K562 (cell line): Measurements from ENCODE around the gene WFIKKN1. TPM values are rescaled to one million over a fixed set of nuclear protein-coding genes. Genes with fewer than 3 reads are reported as not detected.

ENCODE experiments used
- CREB1 ChIP-seq, 2 experiments: sonication (generic) in 1 of 2; formaldehyde crosslinking in 1 of 2; IDR thresholded peaks; 2 replicates each; pipeline versions ENCODE4 v1.6.1 to v1.8.0; 2012 to 2022; ENCODE audit warnings: inconsistent platforms in 1 of 2, mild to moderate bottlenecking in 1 of 2, missing genetic modification reagents in 1 of 2, moderate library complexity in 1 of 2
- FUS ChIP-seq: fragments of 200-400 bp; formaldehyde crosslinking; optimal IDR thresholded peaks from 2 replicates; pipeline ENCODE3; 2017; ENCODE audit warnings: low read depth, low read length
- GTF2E2 ChIP-seq: fragments of 200-800 bp; sonication (Bioruptor generic); IDR thresholded peaks from 2 replicates; pipeline ENCODE4 v1.6.1; 2016; ENCODE audit warnings: missing genetic modification characterization, missing compliant biosample characterization
- KDM4B ChIP-seq, 2 experiments: fragments of 450-650 bp in 1 of 2; sonication (generic) in 1 of 2; IDR thresholded peaks; 2 replicates each; pipeline ENCODE4 v1.6.1; 2016 to 2017; ENCODE audit warnings: borderline replicate concordance in 2 of 2, antibody characterized with exemption in 1 of 2, low read depth in 1 of 2, mild to moderate bottlenecking in 1 of 2
- NEUROD1 ChIP-seq: fragments of 150-350 bp; IDR thresholded peaks from 2 replicates; pipeline ENCODE4 v1.6.1; 2014; ENCODE audit warnings: borderline replicate concordance, low read length, low read depth; ENCODE audit not compliant: partially characterized antibody
- NR2F6 ChIP-seq: fragments of 450-650 bp; formaldehyde crosslinking; IDR thresholded peaks from 2 replicates; pipeline ENCODE4 v1.4.0; 2020; ENCODE audit warnings: mild to moderate bottlenecking
- OTX1 ChIP-seq: fragments of 450-650 bp; formaldehyde crosslinking; IDR thresholded peaks from 2 replicates; pipeline ENCODE4 v1.4.0; 2022; ENCODE audit warnings: mild to moderate bottlenecking
- PCBP1 ChIP-seq: fragments of 200-400 bp; formaldehyde crosslinking; IDR thresholded peaks from 2 replicates; pipeline ENCODE4 v1.6.1; 2018; ENCODE audit warnings: mild to moderate bottlenecking, low read depth, low read length; ENCODE audit not compliant: poor library complexity, severe bottlenecking
- POLR2H ChIP-seq: IDR thresholded peaks from 2 replicates; pipeline ENCODE4 v1.6.1; 2016; ENCODE audit warnings: missing genetic modification characterization, low read depth, mild to moderate bottlenecking, control low read depth, missing compliant biosample characterization, moderate library complexity
- PRMT5 ChIP-seq: sonication (generic); formaldehyde crosslinking; IDR thresholded peaks from 2 replicates; pipeline ENCODE4 v1.5.0; 2020; ENCODE audit warnings: missing genetic modification reagents
- SMARCA5 ChIP-seq: fragments of 450-650 bp; IDR thresholded peaks from 2 replicates; pipeline ENCODE4 v1.6.1; 2016
- SREBF2 ChIP-seq: sonication (generic); formaldehyde crosslinking; IDR thresholded peaks from 2 replicates; pipeline ENCODE4 v1.4.0; 2020; ENCODE audit warnings: mild to moderate bottlenecking, missing genetic modification reagents
- TRIM28 ChIP-seq: fragments of 450-650 bp; IDR thresholded peaks from 2 replicates; pipeline ENCODE4 v1.6.1; 2017
- ZNF239 ChIP-seq: fragments of 250-450 bp; sonication (Bioruptor Pico); IDR thresholded peaks from 2 replicates; pipeline ENCODE4 v1.4.0; 2020; ENCODE audit warnings: mild to moderate bottlenecking
- ZNF644 ChIP-seq: fragments of 200-800 bp; sonication (Bioruptor generic); IDR thresholded peaks from 2 replicates; pipeline ENCODE4 v1.6.1; 2016; ENCODE audit warnings: low read depth, missing genetic modification characterization, missing compliant biosample characterization
- polyA plus RNA-seq, 8 experiments: library from polyadenylated mRNA; depleted of rRNA in 4 of 8; stranded (reverse) in 5 of 8; unstranded in 3 of 8; fragments of >200 nt; fragmentation: Nextera tagmentation in 2 of 8; fragmentation: Illumina TruSeq in 1 of 8; extraction: Ambion mirVana in 2 of 8; extraction: Trizol in 1 of 8; gene quantifications; 2 replicates each; pipeline versions ENCODE4 v1.2.1 to v1.2.3, GENCODE V29; 2011 to 2014; ENCODE audit warnings: inconsistent platforms in 1 of 8, missing spikeins in 1 of 8
- total RNA-seq, 7 experiments: library from RNA; depleted of rRNA in 6 of 7; stranded (reverse); fragments of >200 nt in 6 of 7; fragmentation: Illumina TruSeq in 2 of 7; extraction: Trizol in 2 of 7; gene quantifications; 2 replicates each; pipeline versions ENCODE4 v1.2.1 to v1.2.3, GENCODE V29; 2011 to 2021; ENCODE audit warnings: low replicate concordance in 1 of 7
- TF ChIP-seq, protein P1 (sequence below): sonication (generic); formaldehyde crosslinking; IDR thresholded peaks from 2 replicates; pipeline ENCODE4 v1.9.0; 2022; ENCODE audit warnings: mild to moderate bottlenecking, missing genetic modification reagents
- TF ChIP-seq, protein P2 (sequence below): sonication (generic); formaldehyde crosslinking; IDR thresholded peaks from 2 replicates; pipeline ENCODE4 v1.8.0; 2022; ENCODE audit warnings: missing genetic modification reagents, mild to moderate bottlenecking, borderline replicate concordance
- TF ChIP-seq, protein P3 (sequence below): sonication (generic); formaldehyde crosslinking; IDR thresholded peaks from 2 replicates; pipeline ENCODE4 v1.8.0; 2022; ENCODE audit warnings: mild to moderate bottlenecking, low read depth, missing genetic modification reagents
- TF ChIP-seq, protein P4 (sequence below): fragments of 250-450 bp; sonication (Bioruptor Pico); IDR thresholded peaks from 2 replicates; pipeline ENCODE4 v1.5.0; 2021; ENCODE audit warnings: mild to moderate bottlenecking, moderate library complexity
- TF ChIP-seq, protein P5 (sequence below): IDR thresholded peaks from 2 replicates; pipeline ENCODE4 v1.6.1; 2011; ENCODE audit not compliant: insufficient read length; ENCODE audit errors: extremely low read depth

The WFIKKN1 gene
- total and polyA plus RNA-seq, 9 of the 15 experiments (the other 6 are each of a cell fraction or from before 2014, with no cell fraction given), result 0.14 to 1.1 (median 0.50) TPM; not detected in 4

DNA sequence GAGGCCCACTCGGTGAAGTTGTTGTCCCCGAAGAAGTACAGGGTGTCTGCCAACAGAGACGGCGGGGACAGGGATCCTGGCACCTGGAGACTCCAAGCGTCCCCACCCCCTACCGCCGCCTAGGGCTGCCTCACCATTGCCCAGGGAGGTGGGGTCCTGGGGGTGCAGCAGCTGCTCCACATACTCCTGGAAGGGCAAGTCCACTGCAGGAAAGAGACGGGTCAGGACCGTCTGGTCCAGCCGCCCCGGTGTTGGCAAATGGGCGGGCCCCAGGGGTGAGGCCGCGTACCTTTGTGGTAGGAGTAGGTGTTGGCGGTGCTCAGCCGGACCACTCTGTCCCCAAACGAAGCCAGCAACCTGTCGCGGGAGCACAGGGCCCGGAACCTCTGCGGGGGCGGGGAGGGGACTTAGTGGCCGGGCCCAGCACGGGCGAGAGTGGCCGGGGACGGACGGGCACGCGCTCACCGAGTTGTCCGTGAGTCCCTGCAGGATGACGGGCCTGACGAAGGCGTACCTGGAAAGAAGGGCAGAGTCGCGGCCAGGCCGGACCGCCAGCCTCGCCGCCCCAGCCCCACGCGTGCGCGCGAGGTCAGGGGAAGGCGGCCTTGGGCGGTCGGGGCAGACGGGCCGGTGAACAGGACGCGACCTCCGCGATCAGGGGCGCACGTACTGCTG, 52.7 kb downstream of the WFIKKN1 start (continued):
- TF ChIP-seq, protein P1, sequence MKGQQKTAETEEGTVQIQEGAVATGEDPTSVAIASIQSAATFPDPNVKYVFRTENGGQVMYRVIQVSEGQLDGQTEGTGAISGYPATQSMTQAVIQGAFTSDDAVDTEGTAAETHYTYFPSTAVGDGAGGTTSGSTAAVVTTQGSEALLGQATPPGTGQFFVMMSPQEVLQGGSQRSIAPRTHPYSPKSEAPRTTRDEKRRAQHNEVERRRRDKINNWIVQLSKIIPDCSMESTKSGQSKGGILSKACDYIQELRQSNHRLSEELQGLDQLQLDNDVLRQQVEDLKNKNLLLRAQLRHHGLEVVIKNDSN (CRISPR knock-in tag), result peak; percentile 43; the same call in 1 of the 2 replicates
- TF ChIP-seq, protein P2, sequence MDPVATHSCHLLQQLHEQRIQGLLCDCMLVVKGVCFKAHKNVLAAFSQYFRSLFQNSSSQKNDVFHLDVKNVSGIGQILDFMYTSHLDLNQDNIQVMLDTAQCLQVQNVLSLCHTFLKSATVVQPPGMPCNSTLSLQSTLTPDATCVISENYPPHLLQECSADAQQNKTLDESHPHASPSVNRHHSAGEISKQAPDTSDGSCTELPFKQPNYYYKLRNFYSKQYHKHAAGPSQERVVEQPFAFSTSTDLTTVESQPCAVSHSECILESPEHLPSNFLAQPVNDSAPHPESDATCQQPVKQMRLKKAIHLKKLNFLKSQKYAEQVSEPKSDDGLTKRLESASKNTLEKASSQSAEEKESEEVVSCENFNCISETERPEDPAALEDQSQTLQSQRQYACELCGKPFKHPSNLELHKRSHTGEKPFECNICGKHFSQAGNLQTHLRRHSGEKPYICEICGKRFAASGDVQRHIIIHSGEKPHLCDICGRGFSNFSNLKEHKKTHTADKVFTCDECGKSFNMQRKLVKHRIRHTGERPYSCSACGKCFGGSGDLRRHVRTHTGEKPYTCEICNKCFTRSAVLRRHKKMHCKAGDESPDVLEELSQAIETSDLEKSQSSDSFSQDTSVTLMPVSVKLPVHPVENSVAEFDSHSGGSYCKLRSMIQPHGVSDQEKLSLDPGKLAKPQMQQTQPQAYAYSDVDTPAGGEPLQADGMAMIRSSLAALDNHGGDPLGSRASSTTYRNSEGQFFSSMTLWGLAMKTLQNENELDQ (CRISPR knock-in tag), result no peak
- TF ChIP-seq POLR2H (tag) (no peak), KDM4B (IDR thresholded peaks at IDR 0.05; ENCODE audit: borderline replicate concordance in 2 of 2, low read depth in 1 of 2) (no peak), SREBF2 (no peak), FUS (no peak), NEUROD1 (no peak), NR2F6 (CRISPR knock-in tag) (no peak), GTF2E2 (no peak), ZNF239 (CRISPR knock-in tag) (no peak), SMARCA5 (no peak), PCBP1 (no peak), ZNF644 (tag) (no peak), OTX1 (CRISPR knock-in tag) (no peak), PRMT5 (CRISPR knock-in tag) (0 out of 2 replicates have a peak, but pooled peaks have one; percentile 18), TRIM28 (no peak), CREB1 (IDR thresholded peaks at IDR 0.05) (no peak; the same call in 1 of the 2 replicates), CREB1 (CRISPR knock-in tag; IDR thresholded peaks at IDR 0.05) (no peak)
- TF ChIP-seq, protein P3, sequence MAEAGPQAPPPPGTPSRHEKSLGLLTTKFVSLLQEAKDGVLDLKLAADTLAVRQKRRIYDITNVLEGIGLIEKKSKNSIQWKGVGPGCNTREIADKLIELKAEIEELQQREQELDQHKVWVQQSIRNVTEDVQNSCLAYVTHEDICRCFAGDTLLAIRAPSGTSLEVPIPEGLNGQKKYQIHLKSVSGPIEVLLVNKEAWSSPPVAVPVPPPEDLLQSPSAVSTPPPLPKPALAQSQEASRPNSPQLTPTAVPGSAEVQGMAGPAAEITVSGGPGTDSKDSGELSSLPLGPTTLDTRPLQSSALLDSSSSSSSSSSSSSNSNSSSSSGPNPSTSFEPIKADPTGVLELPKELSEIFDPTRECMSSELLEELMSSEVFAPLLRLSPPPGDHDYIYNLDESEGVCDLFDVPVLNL, result no peak
- TF ChIP-seq, protein P4, sequence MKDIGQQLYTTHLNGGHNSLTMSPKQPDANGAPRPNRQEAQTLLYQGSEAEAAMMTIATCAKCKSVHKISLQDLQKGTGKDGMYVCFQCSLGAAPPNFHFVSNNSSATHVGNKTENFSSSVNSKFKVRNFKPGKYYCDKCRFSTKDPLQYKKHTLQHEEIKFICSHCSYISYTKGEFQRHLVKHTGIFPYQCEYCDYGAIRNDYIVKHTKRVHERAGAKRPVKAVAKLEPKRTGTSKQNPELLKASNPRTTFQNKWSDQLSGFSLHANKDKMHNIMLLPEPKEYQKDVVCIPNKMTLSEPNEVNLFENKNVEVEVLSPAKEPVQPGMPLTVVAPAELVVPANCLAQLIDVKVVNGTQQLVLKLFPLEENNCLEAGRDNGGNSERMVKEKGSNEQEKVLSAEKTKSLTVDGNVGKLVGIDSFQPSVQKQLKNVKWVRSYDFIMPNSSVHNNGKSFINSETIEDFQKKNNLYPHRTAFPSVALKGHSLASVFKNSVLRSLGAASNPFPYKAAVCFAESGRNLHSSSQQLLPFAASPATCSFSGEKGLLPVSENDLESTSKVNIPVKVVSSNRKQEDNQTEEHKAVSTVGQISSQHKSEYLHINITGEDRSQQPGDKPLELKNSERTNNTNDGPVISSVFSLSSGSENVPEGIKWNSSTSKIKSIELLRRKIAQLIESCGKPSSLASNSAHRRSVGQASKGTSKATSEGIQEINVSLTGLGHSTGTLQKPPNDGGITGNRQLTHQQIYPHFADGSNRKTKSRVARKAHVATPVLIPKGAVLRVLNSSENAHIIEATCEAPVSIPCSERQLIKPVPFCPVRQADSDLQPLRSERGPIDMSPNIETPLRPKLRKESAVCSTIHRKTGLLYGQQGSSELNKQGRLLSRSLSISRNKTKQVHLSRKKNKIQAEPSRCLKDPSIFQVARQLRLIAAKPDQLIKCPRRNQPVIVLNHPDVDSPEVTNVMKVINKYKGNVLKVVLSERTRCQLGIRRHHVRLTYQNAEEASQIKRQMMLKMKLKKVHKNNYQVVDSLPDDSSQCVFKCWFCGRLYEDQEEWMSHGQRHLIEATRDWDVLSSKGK, result no peak
- TF ChIP-seq, protein P5, sequence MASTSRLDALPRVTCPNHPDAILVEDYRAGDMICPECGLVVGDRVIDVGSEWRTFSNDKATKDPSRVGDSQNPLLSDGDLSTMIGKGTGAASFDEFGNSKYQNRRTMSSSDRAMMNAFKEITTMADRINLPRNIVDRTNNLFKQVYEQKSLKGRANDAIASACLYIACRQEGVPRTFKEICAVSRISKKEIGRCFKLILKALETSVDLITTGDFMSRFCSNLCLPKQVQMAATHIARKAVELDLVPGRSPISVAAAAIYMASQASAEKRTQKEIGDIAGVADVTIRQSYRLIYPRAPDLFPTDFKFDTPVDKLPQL, result no peak
